GM19193 (cell line): ENCODE measurements around the gene CRB3.
A peak's percentile ranks its signal among the peaks of the same experiment; 100 is the strongest.

Experiments used
- POLR2A ChIP-seq: IDR thresholded peaks from 4 replicates; pipeline ENCODE4 v1.6.1; 2011; ENCODE audit not compliant: insufficient read depth, insufficient read length; ENCODE audit errors: extremely low read depth

Gene CRB3

GRCh38 chr19:6464070-6464873, at the start of gene CRB3:
Gene CRB3, plus strand, starts transcription at chr19:6464271. Its CDS starts 431 bp downstream, at chr19:6464702.
- TF ChIP-seq POLR2A, result no peak

- TF ChIP-seq POLR2A, result no peak
Observed at GRCh38 chr19:6414793-6415590, 49.1 kb upstream of the CRB3 start.

- TF ChIP-seq POLR2A, result no peak
Observed at GRCh38 chr19:6415591-6416190, 48.4 kb upstream of the CRB3 start.

- TF ChIP-seq POLR2A, result no peak
Observed at GRCh38 chr19:6416658-6417405, 47.2 kb upstream of the CRB3 start.

GRCh38 chr19:6417713-6418561, 46.1 kb upstream of the CRB3 start:
- no peak for TF ChIP-seq POLR2A

GRCh38 chr19:6418562-6418932, 45.5 kb upstream of the CRB3 start:
- TF ChIP-seq POLR2A, result peak; percentile 15

GRCh38 chr19:6421075-6422014, 42.7 kb upstream of the CRB3 start:
- TF ChIP-seq POLR2A, result no peak

GRCh38 chr19:6423499-6424194, 40.4 kb upstream of the CRB3 start:
- TF ChIP-seq POLR2A, result no peak

GRCh38 chr19:6424195-6424938, 39.7 kb upstream of the CRB3 start, which contains the start of gene KHSRP:
Gene KHSRP, minus strand, starts transcription at chr19:6424811. Its CDS starts 110 bp downstream, at chr19:6424701.
- TF ChIP-seq POLR2A, result peak; percentile 76

- peak; percentile 59 for TF ChIP-seq POLR2A
Observed at GRCh38 chr19:6424939-6425731, 38.9 kb upstream of the CRB3 start.
